Mesenchymal stem cell (in vitro differentiated cells and primary cell): Measurements from ENCODE around the gene TMC3.

Source experiments
- DNase-seq: peaks from one replicate; pipeline ENCODE4 v3.0.0-alpha.2; 2013
- H2AFZ ChIP-seq: one replicate; pipeline ENCODE4 v1.6.1; 2013; ENCODE audit warnings: low read depth, mild to moderate bottlenecking, control low read depth, inconsistent platforms, low read length, moderate library complexity
- H2AK5ac ChIP-seq: 2 replicates; pipeline ENCODE4 v1.6.1; 2013; ENCODE audit warnings: low read length, moderate library complexity, mild to moderate bottlenecking, inconsistent platforms; ENCODE audit not compliant: severe bottlenecking
- H2BK120ac ChIP-seq: one replicate; pipeline ENCODE4 v1.6.1; 2013; ENCODE audit warnings: low read depth, mild to moderate bottlenecking, inconsistent platforms, low read length, moderate library complexity
- H2BK12ac ChIP-seq, 2 experiments: one replicate each; pipeline ENCODE4 v1.6.1; 2013; ENCODE audit warnings: inconsistent platforms in 2 of 2, low read length in 2 of 2, mild to moderate bottlenecking in 2 of 2, moderate library complexity in 2 of 2, control low read depth in 1 of 2
- H2BK15ac ChIP-seq: one replicate; pipeline ENCODE4 v1.6.1; 2013; ENCODE audit warnings: mild to moderate bottlenecking, low read depth, inconsistent platforms; ENCODE audit not compliant: poor library complexity, severe bottlenecking
- H2BK5ac ChIP-seq: 2 replicates; pipeline ENCODE4 v1.6.1; 2013; ENCODE audit warnings: low read depth, mild to moderate bottlenecking, low read length, control low read depth, inconsistent platforms; ENCODE audit not compliant: poor library complexity, severe bottlenecking
- H3K14ac ChIP-seq, 2 experiments: one replicate each; pipeline ENCODE4 v1.6.1; 2013; ENCODE audit warnings: inconsistent platforms in 2 of 2, low read length in 2 of 2, control low read depth in 1 of 2, mild to moderate bottlenecking in 1 of 2, moderate library complexity in 1 of 2
- H3K18ac ChIP-seq, 2 experiments: one replicate each; pipeline ENCODE4 v1.6.1; 2013; ENCODE audit warnings: inconsistent platforms in 2 of 2, low read length in 2 of 2, control low read depth in 1 of 2, low read depth in 1 of 2, mild to moderate bottlenecking in 1 of 2
- H3K23ac ChIP-seq, 2 experiments: one replicate each; pipeline ENCODE4 v1.6.1; 2013; ENCODE audit warnings: inconsistent platforms in 2 of 2, low read length in 2 of 2, mild to moderate bottlenecking in 2 of 2, moderate library complexity in 2 of 2, control low read depth in 1 of 2
- H3K27ac ChIP-seq: 2 replicates; pipeline ENCODE4 v1.5.1; 2013; ENCODE audit warnings: mild to moderate bottlenecking, moderate library complexity, low read length, control low read depth, inconsistent platforms; ENCODE audit not compliant: poor library complexity, severe bottlenecking
- H3K27me3 ChIP-seq, 2 experiments: 2 replicates each; pipeline versions ENCODE4 v1.6.1 to v1.7.0; 2013; ENCODE audit warnings: low read length in 2 of 2, mild to moderate bottlenecking in 2 of 2, moderate library complexity in 2 of 2, control low read depth in 1 of 2, inconsistent platforms in 1 of 2; ENCODE audit not compliant: control insufficient read depth in 1 of 2, insufficient read depth in 1 of 2
- H3K36me3 ChIP-seq, 2 experiments: 2 replicates each; pipeline versions ENCODE4 v1.6.1 to v1.7.0; 2013; ENCODE audit warnings: low read length in 2 of 2, control low read depth in 1 of 2, inconsistent platforms in 1 of 2, low read depth in 1 of 2, mild to moderate bottlenecking in 1 of 2; ENCODE audit not compliant: insufficient read depth in 2 of 2, control insufficient read depth in 1 of 2
- H3K4ac ChIP-seq, 2 experiments: one replicate each; pipeline ENCODE4 v1.6.1; 2013; ENCODE audit warnings: inconsistent platforms in 2 of 2, low read length in 2 of 2, mild to moderate bottlenecking in 2 of 2, moderate library complexity in 2 of 2, control low read depth in 1 of 2, low read depth in 1 of 2
- H3K4me1 ChIP-seq: 2 replicates; pipeline ENCODE4 v1.6.1; 2013; ENCODE audit warnings: low read depth, low read length, control low read depth; ENCODE audit not compliant: control insufficient read depth, insufficient read depth
- H3K4me2 ChIP-seq: 2 replicates; pipeline ENCODE4 v1.6.1; 2013; ENCODE audit warnings: low read length, mild to moderate bottlenecking, inconsistent platforms; ENCODE audit not compliant: poor library complexity, severe bottlenecking
- H3K4me3 ChIP-seq, 2 experiments: 2 replicates each; pipeline versions ENCODE4 v1.5.1 to v1.7.0; 2013; ENCODE audit warnings: low read length in 2 of 2, mild to moderate bottlenecking in 2 of 2, control low read depth in 1 of 2, low read depth in 1 of 2; ENCODE audit not compliant: insufficient read depth in 1 of 2
- H3K79me1 ChIP-seq: replicated peaks from 2 replicates; pipeline ENCODE4 v1.6.1; 2013; ENCODE audit warnings: mild to moderate bottlenecking, control low read depth, low read length, inconsistent platforms; ENCODE audit not compliant: poor library complexity, severe bottlenecking
- H3K9ac ChIP-seq: 2 replicates; pipeline ENCODE4 v1.7.0; 2013; ENCODE audit warnings: mild to moderate bottlenecking, low read length, moderate library complexity
- H3K9me3 ChIP-seq: 2 replicates; pipeline ENCODE4 v1.7.0; 2013; ENCODE audit warnings: mild to moderate bottlenecking, low read length; ENCODE audit not compliant: control insufficient read depth
- H4K8ac ChIP-seq: one replicate; pipeline ENCODE4 v1.6.1; 2013; ENCODE audit warnings: inconsistent platforms, mild to moderate bottlenecking, low read length, moderate library complexity
- H4K91ac ChIP-seq: one replicate; pipeline ENCODE4 v1.6.1; 2013; ENCODE audit warnings: mild to moderate bottlenecking, low read length, inconsistent platforms
- WGBS: methylation state at CpG from one replicate; pipeline ENCODE4 v1.1.7; 2013; ENCODE audit warnings: mixed read lengths; 5-methylcytosine and 5-hydroxymethylcytosine counted together

The TMC3 gene

GRCh38 chr15:81336568-81336967 lies 37.4 kb downstream of the TMC3 start:
- H3K9me3 ChIP-seq = no peaks in the 10 kb centered on the region
- H3K4ac ChIP-seq = no peak overlapping the region
- peaks cover 1% of the 10 kb centered on the region for H3K79me1 ChIP-seq
- H3K14ac ChIP-seq = no peak overlapping the region
- H2BK12ac ChIP-seq = no peak overlapping the region
- H3K4me1 ChIP-seq = peaks cover 5% of the 10 kb centered on the region
- H2AK5ac ChIP-seq = no peak overlapping the region
- no peak for DNase-seq
- no peak overlapping the region for H3K27ac ChIP-seq
- H3K4me2 ChIP-seq = no peak overlapping the region
- H4K8ac ChIP-seq = no peak overlapping the region
- no peak overlapping the region for H2AFZ ChIP-seq
- H3K18ac ChIP-seq = no peak overlapping the region
- no peak overlapping the region for H3K23ac ChIP-seq
- no peak overlapping the region for H3K9ac ChIP-seq
- H2BK5ac ChIP-seq = no peak overlapping the region
- no peak overlapping the region for H4K91ac ChIP-seq
- H3K27me3 ChIP-seq = peaks cover 8 to 18% of the 10 kb centered on the region in 2 experiments
- H2BK120ac ChIP-seq = no peak overlapping the region
- WGBS = 100% methylated on average over 1 of the region's 4 CpGs
- no peak overlapping the region for H2BK15ac ChIP-seq
- H3K36me3 ChIP-seq = peaks cover 0 to 7% of the 10 kb centered on the region in 2 experiments
- H3K4me3 ChIP-seq = no peak overlapping the region

- Histone ChIP-seq H3K4me3 (no peak overlapping the region), H3K4me1 (peaks cover 9% of the 10 kb centered on the region), H3K4ac (no peak overlapping the region), H3K27ac (no peak overlapping the region), H2BK15ac (no peak overlapping the region), H3K27me3 (peaks cover 3 to 12% of the 10 kb centered on the region in 2 experiments), H4K8ac (no peak overlapping the region), H3K4me2 (no peak overlapping the region), H3K79me1 (peaks cover 1% of the 10 kb centered on the region), H2AK5ac (peak overlapping the region; percentile 37), H3K18ac (no peak overlapping the region), H3K36me3 (peaks cover 0 to 7% of the 10 kb centered on the region in 2 experiments), H2AFZ (no peak overlapping the region), H2BK5ac (no peak overlapping the region), H2BK12ac (no peak overlapping the region), H3K14ac (no peak overlapping the region), H4K91ac (no peak overlapping the region), H3K9ac (no peak overlapping the region), H3K9me3 (no peaks in the 10 kb centered on the region), H3K23ac (no peak overlapping the region), H2BK120ac (no peak overlapping the region)
- DNase-seq = no peak
- WGBS = 100% methylated on average over 3 of the region's 4 CpGs
These were observed 38.4 kb downstream of the TMC3 start for GRCh38 chr15:81335631-81336030.

- Histone ChIP-seq H3K18ac (peak overlapping the region in 1 of 2 experiments; percentile 6), H3K23ac (no peak overlapping the region), H2BK5ac (no peak overlapping the region), H3K4me3 (no peak overlapping the region), H2BK15ac (no peak overlapping the region), H2BK12ac (no peak overlapping the region), H3K79me1 (peaks cover 1% of the 10 kb centered on the region), H3K27me3 (peaks cover 2 to 9% of the 10 kb centered on the region in 2 experiments), H3K4ac (no peak overlapping the region), H3K36me3 (peaks cover 0 to 7% of the 10 kb centered on the region in 2 experiments), H3K4me2 (no peak overlapping the region), H4K8ac (no peak overlapping the region), H3K4me1 (peaks cover 9% of the 10 kb centered on the region), H2AK5ac (peak overlapping the region; percentile 10), H2BK120ac (no peak overlapping the region), H3K9me3 (no peaks in the 10 kb centered on the region), H3K14ac (no peak overlapping the region), H2AFZ (no peak overlapping the region), H4K91ac (no peak overlapping the region), H3K9ac (no peak overlapping the region), H3K27ac (no peak overlapping the region)
- 80% methylated on average over 9 of the region's 10 CpGs for WGBS
- no peak for DNase-seq
These were observed 39.1 kb downstream of the TMC3 start for GRCh38 chr15:81334768-81335435.

- no peak overlapping the region for H3K14ac ChIP-seq
- H2BK120ac ChIP-seq = no peak overlapping the region
- H2AFZ ChIP-seq = no peak overlapping the region
- H3K18ac ChIP-seq = no peak overlapping the region
- H3K4ac ChIP-seq = no peak overlapping the region
- no peak overlapping the region for H2AK5ac ChIP-seq
- no peak overlapping the region for H3K9ac ChIP-seq
- H4K8ac ChIP-seq = no peak overlapping the region
- H2BK15ac ChIP-seq = no peak overlapping the region
- no peak overlapping the region for H4K91ac ChIP-seq
- peaks cover 1% of the 10 kb centered on the region for H3K79me1 ChIP-seq
- no peak overlapping the region for H2BK5ac ChIP-seq
- H3K23ac ChIP-seq = no peak overlapping the region
- no peak overlapping the region for H3K4me3 ChIP-seq
- peaks cover 0 to 9% of the 10 kb centered on the region in 2 experiments for H3K27me3 ChIP-seq
- H3K9me3 ChIP-seq = no peaks in the 10 kb centered on the region
- no peak overlapping the region for H2BK12ac ChIP-seq
- H3K4me2 ChIP-seq = no peak overlapping the region
- no peak overlapping the region for H3K27ac ChIP-seq
- 93% methylated on average over 3 of the region's 3 CpGs for WGBS
- no peak for DNase-seq
- H3K36me3 ChIP-seq = peaks cover 0 to 7% of the 10 kb centered on the region in 2 experiments
- H3K4me1 ChIP-seq = peaks cover 7% of the 10 kb centered on the region
These were observed 40.6 kb downstream of the TMC3 start for GRCh38 chr15:81333363-81333762.
